ENCODE data around the gene NUDCD2. TPM values are rescaled to one million over a fixed set of nuclear protein-coding genes. Genes with fewer than 3 reads are reported as not detected.
A peak's percentile ranks its signal among the peaks of the same experiment; 100 is the strongest.

NUDCD2 gene
- total and polyA plus RNA-seq, 9 of the 15 experiments (the other 6 are each of a cell fraction or from before 2014, with no cell fraction given), result 14.6 to 76.9 (median 32.5) TPM

DNA sequence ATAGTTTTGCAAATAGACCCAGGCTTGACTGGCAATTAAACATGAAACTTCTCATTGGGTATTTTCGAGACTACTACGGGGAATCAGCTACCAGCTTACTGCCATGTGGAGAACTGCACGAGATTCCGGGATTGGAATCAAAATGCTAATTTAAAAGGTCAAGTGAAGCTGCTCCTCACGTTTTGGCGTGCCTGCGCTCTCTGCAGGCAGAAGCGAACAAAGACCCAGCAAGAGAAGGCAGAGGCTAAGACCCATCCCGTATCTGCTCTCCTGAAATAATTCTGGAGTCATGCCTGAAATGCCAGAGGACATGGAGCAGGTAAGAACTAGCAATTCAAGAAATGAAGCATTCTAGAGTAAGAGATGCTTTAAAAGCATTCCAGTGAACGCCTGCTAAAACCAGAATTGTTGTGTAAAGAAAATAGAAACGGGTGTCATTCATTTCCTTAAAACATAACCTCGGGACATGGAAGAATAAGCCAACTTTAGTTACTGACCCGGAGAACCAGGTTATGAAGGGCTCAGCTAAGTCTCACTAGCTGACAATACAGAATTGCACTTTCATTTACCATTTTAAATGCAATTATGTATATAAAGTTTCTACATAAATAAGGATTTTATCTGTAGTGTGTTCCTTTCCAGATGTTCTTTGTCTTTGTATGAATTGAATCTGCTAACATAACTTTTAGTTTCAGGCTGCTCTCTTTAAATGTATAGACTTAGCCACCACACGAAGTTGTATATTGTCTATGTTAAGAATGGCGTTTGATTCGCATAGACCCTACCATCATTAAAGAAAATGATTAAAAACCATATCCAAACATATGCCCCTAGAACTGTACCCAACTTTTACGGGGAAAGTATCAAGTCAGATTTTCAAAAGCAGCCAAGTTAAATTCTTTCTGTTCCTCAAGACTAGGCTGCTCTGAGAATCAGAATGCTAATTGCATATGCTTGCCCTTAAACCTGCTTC lies 43.5 kb upstream of the NUDCD2 start (continued):
- TF ChIP-seq PHTF2 (CRISPR knock-in tag; IDR thresholded peaks at IDR 0.05) (no peak), NEUROD1 (IDR thresholded peaks at IDR 0.05; ENCODE audit: borderline replicate concordance, low read depth, low read length, partially characterized antibody) (peak; percentile 47), BMI1 (IDR thresholded peaks at IDR 0.05; ENCODE audit: low read length) (no peak), LEF1 (IDR thresholded peaks at IDR 0.05) (peak; percentile 69), TCF7 (IDR thresholded peaks at IDR 0.05; ENCODE audit: borderline replicate concordance) (no peak), PRMT5 (CRISPR knock-in tag; IDR thresholded peaks at IDR 0.05) (no peak), ZNF436 (CRISPR knock-in tag; IDR thresholded peaks at IDR 0.05) (no peak), RCOR1 (IDR thresholded peaks at IDR 0.05; ENCODE audit: borderline replicate concordance in 1 of 2, low read depth in 2 of 2, low read length in 2 of 2) (0 out of 4 replicates have a peak, but pooled peaks of 1 of the 2 experiments have one; percentile 21), ATF1 (CRISPR knock-in tag; IDR thresholded peaks at IDR 0.05) (no peak), ATF1 (tag; IDR thresholded peaks at IDR 0.05) (peak; percentile 23; the same call in 1 of the 2 replicates), DACH1 (IDR thresholded peaks at IDR 0.05; ENCODE audit: partially characterized antibody) (no peak), HCFC1 (IDR thresholded peaks at IDR 0.05; ENCODE audit: low read depth, low read length) (peak; percentile 21; the same call in 1 of the 2 replicates)
- TF ChIP-seq, protein P1, sequence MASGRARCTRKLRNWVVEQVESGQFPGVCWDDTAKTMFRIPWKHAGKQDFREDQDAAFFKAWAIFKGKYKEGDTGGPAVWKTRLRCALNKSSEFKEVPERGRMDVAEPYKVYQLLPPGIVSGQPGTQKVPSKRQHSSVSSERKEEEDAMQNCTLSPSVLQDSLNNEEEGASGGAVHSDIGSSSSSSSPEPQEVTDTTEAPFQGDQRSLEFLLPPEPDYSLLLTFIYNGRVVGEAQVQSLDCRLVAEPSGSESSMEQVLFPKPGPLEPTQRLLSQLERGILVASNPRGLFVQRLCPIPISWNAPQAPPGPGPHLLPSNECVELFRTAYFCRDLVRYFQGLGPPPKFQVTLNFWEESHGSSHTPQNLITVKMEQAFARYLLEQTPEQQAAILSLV (tag; IDR thresholded peaks at IDR 0.05), result no peak
- TF ChIP-seq, protein P2, sequence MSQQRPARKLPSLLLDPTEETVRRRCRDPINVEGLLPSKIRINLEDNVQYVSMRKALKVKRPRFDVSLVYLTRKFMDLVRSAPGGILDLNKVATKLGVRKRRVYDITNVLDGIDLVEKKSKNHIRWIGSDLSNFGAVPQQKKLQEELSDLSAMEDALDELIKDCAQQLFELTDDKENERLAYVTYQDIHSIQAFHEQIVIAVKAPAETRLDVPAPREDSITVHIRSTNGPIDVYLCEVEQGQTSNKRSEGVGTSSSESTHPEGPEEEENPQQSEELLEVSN (IDR thresholded peaks at IDR 0.05; ENCODE audit: borderline replicate concordance in 1 of 2, extremely low read depth in 1 of 2, insufficient read depth in 1 of 2, insufficient read length in 1 of 2, low read depth in 1 of 2, low read length in 1 of 2, poor library complexity in 1 of 2, severe bottlenecking in 1 of 2), result no peak

Measured in K562 (cell line).